MCF 10A (cell line): ENCODE data around the gene ZNF397. TPM values are rescaled to one million over a fixed set of nuclear protein-coding genes. Genes with fewer than 3 reads are reported as not detected.

Source experiments
- BruUV-seq: library from RNA; stranded (reverse); fragments of 400-500 nt; replicated peaks from 2 replicates; lab custom pipeline; 2021; lab: Mats Ljungman, UMichigan
- CTCF ChIA-PET: fragments of 300-600 bp; sonication (Branson Sonifier 250); formaldehyde crosslinking; extraction: SDS; loops from one replicate; lab custom pipeline; 2021; ENCODE audit warnings: antibody characterized with exemption, inconsistent platforms; lab: Yijun Ruan, JAX
- POLR2A ChIA-PET: fragments of 300-600, 350-650 bp; sonication (Branson Sonifier 250); formaldehyde crosslinking; extraction: SDS; loops from one replicate; lab custom pipeline; 2020; ENCODE audit warnings: antibody characterized with exemption, inconsistent platforms; lab: Yijun Ruan, JAX
- DNase-seq: peaks from one replicate; pipeline ENCODE4 v3.0.0-alpha.2; 2018; ENCODE audit not compliant: unreplicated experiment
- H3K27ac Mint-ChIP-seq: one replicate; pipeline ENCODE4 v1.8.0; 2022; ENCODE audit warnings: mild to moderate bottlenecking, low read depth, mixed read lengths; ENCODE audit not compliant: unreplicated experiment
- H3K27me3 Mint-ChIP-seq: one replicate; pipeline ENCODE4 v1.8.0; 2022; ENCODE audit warnings: mixed read lengths; ENCODE audit not compliant: insufficient read depth, unreplicated experiment
- H3K36me3 Mint-ChIP-seq: one replicate; pipeline ENCODE4 v1.8.0; 2022; ENCODE audit warnings: mild to moderate bottlenecking, moderate library complexity, mixed read lengths; ENCODE audit not compliant: insufficient read depth, unreplicated experiment
- H3K4me1 Mint-ChIP-seq: one replicate; pipeline ENCODE4 v1.8.0; 2022; ENCODE audit warnings: mixed read lengths; ENCODE audit not compliant: insufficient read depth, unreplicated experiment
- H3K4me3 Mint-ChIP-seq: one replicate; pipeline ENCODE4 v1.8.0; 2022; ENCODE audit warnings: mild to moderate bottlenecking, moderate library complexity, mixed read lengths; ENCODE audit not compliant: unreplicated experiment
- H3K9me3 Mint-ChIP-seq: one replicate; pipeline ENCODE4 v1.8.0; 2022; ENCODE audit warnings: mixed read lengths; ENCODE audit not compliant: unreplicated experiment
- CTCF ChIP-seq: fragments of 200-600 bp; IDR thresholded peaks from one replicate; pipeline ENCODE4 v1.8.0; 2022; ENCODE audit warnings: antibody characterized with exemption, mild to moderate bottlenecking; ENCODE audit not compliant: unreplicated experiment
- intact Hi-C: fragments of 100-400 bp; cut with micrococcal nuclease; formaldehyde crosslinking; loops from 2 replicates; pipeline ENCODE4 v1.14.1; 2022
- total RNA-seq: library from RNA; stranded (reverse); gene quantifications from 2 replicates; pipeline ENCODE4 v1.2.3, GENCODE V29; 2022

The ZNF397 gene
- total RNA-seq, 1 experiment from 2014 or later, result 22.5 TPM

- no TSS peak for BruUV-seq
- Mint-ChIP-seq H3K4me1 (no peaks in the 10 kb centered on the region), H3K9me3 (peaks cover 40% of the 10 kb centered on the region), H3K27me3 (no peaks in the 10 kb centered on the region), H3K36me3 (peaks cover 80% of the 10 kb centered on the region), H3K4me3 (no peak overlapping the region), H3K27ac (no peak overlapping the region)
- no peak for TF ChIP-seq CTCF
- ChIA-PET POLR2A (no interaction called here), CTCF (interaction anchor here (0.8 kb wide), 1 partner anchor 16 kb away, joined by 3 read pairs; no protein-coding TSS in a partner anchor)
- intact Hi-C loops, result no loop called here
- no peak for DNase-seq
These were observed 6.0 kb downstream of the ZNF397 start for GRCh38 chr18:35246831-35247230.

- H3K4me1 Mint-ChIP-seq, result no peaks in the 10 kb centered on the region
- peaks cover 74% of the 10 kb centered on the region for H3K36me3 Mint-ChIP-seq
- no TSS peak for BruUV-seq
- H3K27ac Mint-ChIP-seq, result no peak overlapping the region
- H3K9me3 Mint-ChIP-seq, result peaks cover 48% of the 10 kb centered on the region
- POLR2A ChIA-PET, result interaction anchor here (0.7 kb wide), 1 partner anchor 812 kb away, joined by 3 read pairs; no protein-coding TSS in a partner anchor
- H3K27me3 Mint-ChIP-seq, result no peaks in the 10 kb centered on the region
- CTCF ChIA-PET, result no interaction called here
- intact Hi-C loops, result no loop called here
- no peak for TF ChIP-seq CTCF
- DNase-seq, result no peak
- H3K4me3 Mint-ChIP-seq, result no peak overlapping the region
These were observed 6.8 kb downstream of the ZNF397 start for GRCh38 chr18:35247412-35248249.

GRCh38 chr18:35248429-35248828 lies 7.6 kb downstream of the ZNF397 start:
- H3K36me3 Mint-ChIP-seq, result peaks cover 67% of the 10 kb centered on the region
- intact Hi-C loops, result no loop called here
- no peak overlapping the region for H3K4me3 Mint-ChIP-seq
- H3K4me1 Mint-ChIP-seq, result no peaks in the 10 kb centered on the region
- DNase-seq, result no peak
- BruUV-seq, result no TSS peak
- no peak for TF ChIP-seq CTCF
- peaks cover 54% of the 10 kb centered on the region for H3K9me3 Mint-ChIP-seq
- no peaks in the 10 kb centered on the region for H3K27me3 Mint-ChIP-seq
- ChIA-PET CTCF (no interaction called here), POLR2A (interaction anchor here (0.6 to 0.7 kb wide), 2 partner anchors 7 to 811 kb away, joined by 3 read pairs; partner anchors contain the start of gene ZNF397)
- H3K27ac Mint-ChIP-seq, result no peak overlapping the region

- ChIA-PET CTCF (no interaction called here), POLR2A (interaction anchor here (1.0 to 1.8 kb wide), 2 partner anchors 11 to 91 kb away, joined by 3 to 6 read pairs; partner anchors contain the start of genes ZNF24 and ZNF397)
- intact Hi-C loops, result no loop called here
- TF ChIP-seq CTCF, result no peak
- no TSS peak for BruUV-seq
- no peak overlapping the region for H3K4me3 Mint-ChIP-seq
- H3K4me1 Mint-ChIP-seq, result no peaks in the 10 kb centered on the region
- no peak overlapping the region for H3K27ac Mint-ChIP-seq
- H3K9me3 Mint-ChIP-seq, result peaks cover 37% of the 10 kb centered on the region
- DNase-seq, result no peak
- H3K27me3 Mint-ChIP-seq, result no peaks in the 10 kb centered on the region
- H3K36me3 Mint-ChIP-seq, result peaks cover 34% of the 10 kb centered on the region
These were observed 11.6 kb downstream of the ZNF397 start for GRCh38 chr18:35252466-35252865.
